H1 (cell line): ENCODE data around the gene SLC39A7. TPM values are rescaled to one million over a fixed set of nuclear protein-coding genes. Genes with fewer than 3 reads are reported as not detected.

ENCODE experiments used
- CTCF ChIA-PET: fragments of 300-600 bp; sonication (Branson Sonifier 250); formaldehyde crosslinking; loops from one replicate; lab custom pipeline; 2021; ENCODE audit not compliant: partially characterized antibody; lab: Charles Lee
- POLR2A ChIA-PET: fragments of 300-600 bp; sonication (Branson Sonifier 250); formaldehyde crosslinking; loops from one replicate; lab custom pipeline; 2021; ENCODE audit warnings: inconsistent platforms; ENCODE audit not compliant: partially characterized antibody; lab: Charles Lee
- DNase-seq, 2 experiments: peaks; one replicate each; pipeline versions ENCODE4 v3.0.0 to v3.0.0-alpha.2; 2010 to 2022; ENCODE audit warnings: low spot score in 2 of 2, low read depth in 1 of 2, mixed read lengths in 1 of 2
- FAIRE-seq: peaks from 2 replicates; lab custom pipeline; 2011; peaks lifted over from hg19 to GRCh38; lab: Jason Lieb, UNC
- H2AFZ ChIP-seq: 2 replicates; pipeline ENCODE4 v1.8.1; 2012; ENCODE audit warnings: low read length, inconsistent platforms
- H2AK5ac ChIP-seq: 2 replicates; pipeline ENCODE4 v1.6.1; 2013; ENCODE audit warnings: low read depth, low read length
- H2BK120ac ChIP-seq: replicated peaks from 2 replicates; pipeline ENCODE3; 2013; ENCODE audit warnings: low read depth, low read length, inconsistent platforms
- H2BK12ac ChIP-seq: 2 replicates; pipeline ENCODE4 v1.6.1; 2013; ENCODE audit warnings: low read depth, low read length
- H2BK15ac ChIP-seq: 2 replicates; pipeline ENCODE4 v1.6.1; 2013; ENCODE audit warnings: low read length
- H2BK20ac ChIP-seq: 2 replicates; pipeline ENCODE4 v1.6.1; 2013; ENCODE audit warnings: low read length
- H2BK5ac ChIP-seq: 2 replicates; pipeline ENCODE4 v1.6.1; 2013; ENCODE audit warnings: low read depth, low read length
- H3K14ac ChIP-seq: 2 replicates; pipeline ENCODE4 v1.6.1; 2013; ENCODE audit warnings: inconsistent platforms; ENCODE audit not compliant: insufficient read length
- H3K18ac ChIP-seq: 2 replicates; pipeline ENCODE4 v1.6.1; 2013; ENCODE audit warnings: low read length; ENCODE audit errors: extremely low read depth
- H3K23ac ChIP-seq: 2 replicates; pipeline ENCODE4 v1.6.1; 2013; ENCODE audit warnings: inconsistent platforms; ENCODE audit not compliant: insufficient read length
- H3K23me2 ChIP-seq: 2 replicates; pipeline ENCODE4 v1.6.1; 2013; ENCODE audit warnings: low read depth, low read length
- H3K27ac ChIP-seq: 2 replicates; pipeline ENCODE4 v1.6.1; 2011; ENCODE audit warnings: low read depth, low read length, inconsistent platforms
- H3K27me3 ChIP-seq, 4 experiments: replicated peaks in 1 of 4; 1 replicate in 1 of 4; 2 replicates in 3 of 4; pipeline versions ENCODE4 v1.6.1 to v1.8.1; 2011 to 2013; ENCODE audit warnings: low read length in 3 of 4, mild to moderate bottlenecking in 3 of 4, inconsistent platforms in 2 of 4, mixed read lengths in 2 of 4, moderate library complexity in 1 of 4; ENCODE audit not compliant: control insufficient read depth in 3 of 4, insufficient read depth in 3 of 4; ENCODE audit errors: extremely low read depth in 1 of 4
- H3K36me3 ChIP-seq, 4 experiments: 2 replicates each; pipeline versions ENCODE4 v1.6.1 to v1.8.1; 2011 to 2013; ENCODE audit warnings: mild to moderate bottlenecking in 4 of 4, low read length in 3 of 4, moderate library complexity in 2 of 4, control low read depth in 1 of 4, inconsistent platforms in 1 of 4; ENCODE audit not compliant: insufficient read depth in 4 of 4, control insufficient read depth in 2 of 4
- H3K4ac ChIP-seq: replicated peaks from 2 replicates; pipeline ENCODE3; 2013; ENCODE audit warnings: low read length, low read depth, mixed read lengths, inconsistent platforms; ENCODE audit not compliant: insufficient read length
- H3K4me1 ChIP-seq, 4 experiments: replicated peaks in 1 of 4; 1 replicate in 1 of 4; 2 replicates in 3 of 4; pipeline versions ENCODE4 v1.6.1 to v1.8.1; 2011 to 2013; ENCODE audit warnings: low read length in 3 of 4, inconsistent platforms in 2 of 4, mixed read lengths in 1 of 4; ENCODE audit not compliant: insufficient read depth in 4 of 4, control insufficient read depth in 3 of 4
- H3K4me2 ChIP-seq, 2 experiments: 2 replicates each; pipeline versions ENCODE4 v1.6.1 to v1.8.1; 2011 to 2013; ENCODE audit warnings: low read depth in 2 of 2, low read length in 2 of 2, control low read depth in 1 of 2, inconsistent platforms in 1 of 2, mild to moderate bottlenecking in 1 of 2; ENCODE audit not compliant: insufficient read depth in 1 of 2
- H3K4me3 ChIP-seq, 4 experiments: fragments of 200-600, 300-600 bp in 1 of 4; sonication (generic), shearing (Covaris generic), sonication (Bioruptor Twin) in 1 of 4; 2 replicates each; pipeline versions ENCODE4 v1.5.1 to v1.8.1; 2011 to 2016; ENCODE audit warnings: low read length in 4 of 4, low read depth in 3 of 4, control low read depth in 2 of 4, inconsistent platforms in 2 of 4, mild to moderate bottlenecking in 2 of 4, mixed read lengths in 1 of 4, moderate library complexity in 1 of 4; ENCODE audit not compliant: insufficient read depth in 2 of 4; ENCODE audit errors: extremely low read depth in 1 of 4
- H3K56ac ChIP-seq: replicated peaks from 2 replicates; pipeline ENCODE3; 2013; ENCODE audit warnings: low read depth, mild to moderate bottlenecking, mixed read lengths, low read length, inconsistent platforms; ENCODE audit not compliant: insufficient read length
- H3K79me1 ChIP-seq: 2 replicates; pipeline ENCODE4 v1.6.1; 2013; ENCODE audit warnings: low read depth, low read length, control low read depth
- H3K79me2 ChIP-seq, 2 experiments: 2 replicates each; pipeline versions ENCODE4 v1.6.1 to v1.8.1; 2012 to 2013; ENCODE audit warnings: low read length in 2 of 2, mild to moderate bottlenecking in 2 of 2, inconsistent platforms in 1 of 2; ENCODE audit not compliant: insufficient read depth in 2 of 2, control insufficient read depth in 1 of 2
- H3K9ac ChIP-seq, 4 experiments: replicated peaks in 1 of 4; 1 replicate in 1 of 4; 2 replicates in 3 of 4; pipeline versions ENCODE4 v1.6.1 to v1.8.1; 2011 to 2013; ENCODE audit warnings: low read depth in 3 of 4, low read length in 3 of 4, control low read depth in 2 of 4, mild to moderate bottlenecking in 2 of 4, moderate library complexity in 2 of 4, inconsistent platforms in 1 of 4; ENCODE audit errors: extremely low read depth in 1 of 4
- H3K9me3 ChIP-seq, 2 experiments: 2 replicates each; pipeline versions ENCODE4 v1.6.1 to v1.8.1; 2012 to 2013; ENCODE audit warnings: mild to moderate bottlenecking in 2 of 2, moderate library complexity in 2 of 2, control low read depth in 1 of 2, inconsistent platforms in 1 of 2, low read depth in 1 of 2, low read length in 1 of 2, mixed read lengths in 1 of 2; ENCODE audit not compliant: insufficient read depth in 2 of 2
- H4K20me1 ChIP-seq, 2 experiments: replicated peaks in 1 of 2; 2 replicates each; pipeline versions ENCODE3 to v1.8.1; 2011 to 2013; ENCODE audit warnings: inconsistent platforms in 2 of 2, low read length in 2 of 2, mild to moderate bottlenecking in 1 of 2; ENCODE audit not compliant: insufficient read depth in 2 of 2, control insufficient read depth in 1 of 2
- H4K5ac ChIP-seq: 2 replicates; pipeline ENCODE4 v1.6.1; 2013; ENCODE audit warnings: low read length, low read depth, mixed read lengths, inconsistent platforms; ENCODE audit not compliant: insufficient read length
- H4K8ac ChIP-seq: 2 replicates; pipeline ENCODE4 v1.8.0; 2013; ENCODE audit warnings: mild to moderate bottlenecking, moderate library complexity, low read length, inconsistent platforms; ENCODE audit not compliant: insufficient read depth; ENCODE audit errors: extremely low read depth
- H4K91ac ChIP-seq: replicated peaks from 2 replicates; pipeline ENCODE3; 2013; ENCODE audit warnings: low read length, mixed read lengths, inconsistent platforms; ENCODE audit not compliant: insufficient read length
- POLR2A ChIP-seq, 2 experiments: IDR thresholded peaks; 1 replicate in 1 of 2; 2 replicates in 1 of 2; pipeline ENCODE4 v1.6.1; 2011; ENCODE audit warnings: low read depth in 2 of 2, low read length in 2 of 2, mild to moderate bottlenecking in 2 of 2; ENCODE audit errors: control extremely low read depth in 1 of 2
- SIX5 ChIP-seq: IDR thresholded peaks from 2 replicates; pipeline ENCODE4 v1.6.1; 2011; ENCODE audit warnings: mild to moderate bottlenecking, low read depth, low read length
- WGBS, 2 experiments: shearing (Covaris generic) in 1 of 2; methylation state at CpG; one replicate each; pipeline versions ENCODE4 v1.1.6 to v1.1.7; 2013 to 2015; ENCODE audit warnings: low lambda C conversion rate in 2 of 2, mixed read lengths in 2 of 2, inconsistent platforms in 1 of 2, low coverage in 1 of 2, missing lambda C conversion rate in 1 of 2; ENCODE audit not compliant: insufficient replicate concordance in 2 of 2, insufficient coverage in 1 of 2, insufficient read length in 1 of 2; ENCODE audit errors: extremely low coverage in 1 of 2, missing lambda C conversion rate in 1 of 2; 5-methylcytosine and 5-hydroxymethylcytosine counted together
- polyA plus RNA-seq, 7 experiments: library from polyadenylated mRNA; depleted of rRNA in 3 of 7; stranded (reverse) in 5 of 7; unstranded in 2 of 7; fragments of >200 nt in 5 of 7; fragments of 200-250 nt in 2 of 7; gene quantifications; 1 replicate in 5 of 7; 2 replicates in 1 of 7; 4 replicates in 1 of 7; pipeline versions ENCODE4 v1.2.1 to v1.2.3, GENCODE V29; 2011 to 2013; ENCODE audit warnings: missing spikeins in 2 of 7, mixed read lengths in 2 of 7
- total RNA-seq: library from RNA; stranded (reverse); fragmentation: NEBNext Ultra II Directional; extraction: Animal tissue kit (Norgen Biotek cat#: 25700); gene quantifications from 2 replicates; pipeline ENCODE4 v1.2.1, GENCODE V29; 2021

Gene SLC39A7
- total and polyA plus RNA-seq, 2 of the 8 experiments (the other 6 are each of a cell fraction or from before 2014, with no cell fraction given): 63.3 to 123 TPM

GRCh38 chr6:33211136-33211535 lies 10.5 kb downstream of the SLC39A7 start:
- Histone ChIP-seq H2BK15ac (no peak overlapping the region), H3K14ac (no peak overlapping the region), H3K4ac (no peak overlapping the region), H3K23ac (no peak overlapping the region), H3K79me2 (no peaks in the 10 kb centered on the region), H2BK12ac (no peak overlapping the region), H3K4me2 (no peak overlapping the region; a peak in 1 of 4 replicates), H3K27ac (no peak overlapping the region), H2AFZ (no peak overlapping the region), H4K5ac (no peak overlapping the region), H3K9me3 (no peaks in the 10 kb centered on the region), H3K56ac (no peak overlapping the region), H2BK5ac (no peak overlapping the region), H3K23me2 (peaks cover 24% of the 10 kb centered on the region; the same call in 1 of the 2 replicates), H3K79me1 (no peaks in the 10 kb centered on the region; the same call in 1 of the 2 replicates), H3K4me1 (peaks cover 0 to 13% (median 9%) of the 10 kb centered on the region in 4 experiments; a peak in 6 of 7 replicates), H3K18ac (no peak overlapping the region), H2AK5ac (no peak overlapping the region), H3K4me3 (no peak overlapping the region), H2BK20ac (no peak overlapping the region), H4K8ac (no peak overlapping the region), H4K20me1 (peaks cover 2 to 14% of the 10 kb centered on the region in 2 experiments), H2BK120ac (no peak overlapping the region), H4K91ac (no peak overlapping the region), H3K36me3 (peaks cover 2 to 7% (median 4%) of the 10 kb centered on the region in 4 experiments; a peak in 3 of 8 replicates), H3K9ac (no peak overlapping the region), H3K27me3 (peaks cover 34 to 70% (median 63%) of the 10 kb centered on the region in 4 experiments)
- 80% methylated on average over 7 of the region's 17 CpGs; no CpG with 5 or more reads in 1 of the 2 experiments for WGBS, 2 experiments
- POLR2A ChIA-PET: interaction anchor here (0.7 to 2.3 kb wide), 6 partner anchors 8 to 240 kb away, joined by 3 to 13 read pairs (median 4); partner anchors contain the start of genes B3GALT4, RPS18 and VPS52
- FAIRE-seq (no peak), DNase-seq (no peak)
- TF ChIP-seq SIX5: no peak
- TF ChIP-seq POLR2A (IDR thresholded peaks at IDR 0.05; ENCODE audit: control extremely low read depth in 1 of 2, low read depth in 2 of 2, low read length in 2 of 2): no peak
- CTCF ChIA-PET: interaction anchor here (0.7 to 6.3 kb wide), 9 partner anchors 8 to 258 kb away, joined by 3 to 60 read pairs (median 3); no protein-coding TSS in a partner anchor
